T follicular helper cell (primary cell): ENCODE measurements around the gene GPANK1.
A peak's percentile ranks its signal among the peaks of the same experiment; 100 is the strongest.

Experiments used
- DNase-seq: peaks from one replicate; pipeline ENCODE4 v3.0.0-alpha.2; 2020; ENCODE audit warnings: low read depth

Gene GPANK1

GRCh38 chr6:31639449-31639861 is 25.3 kb downstream of the GPANK1 start:
- no peak for DNase-seq

- no peak for DNase-seq
Observed at GRCh38 chr6:31639043-31639442, 25.8 kb downstream of the GPANK1 start.

- DNase-seq = no peak
Observed at GRCh38 chr6:31636698-31637596, 27.9 kb downstream of the GPANK1 start.

GRCh38 chr6:31634969-31635575 is 29.7 kb downstream of the GPANK1 start:
- DNase-seq = no peak

GRCh38 chr6:31634131-31634530 is 30.7 kb downstream of the GPANK1 start:
- DNase-seq = no peak

GRCh38 chr6:31633447-31633846 is 31.4 kb downstream of the GPANK1 start:
- no peak for DNase-seq

- DNase-seq = no peak
Observed at GRCh38 chr6:31632279-31632946, 32.4 kb downstream of the GPANK1 start.

- no peak for DNase-seq
Observed at GRCh38 chr6:31631681-31632278, 33.0 kb downstream of the GPANK1 start.

- no peak for DNase-seq
Observed at GRCh38 chr6:31631209-31631608, 33.6 kb downstream of the GPANK1 start.

GRCh38 chr6:31630177-31630934 is 34.4 kb downstream of the GPANK1 start:
- DNase-seq = no peak

- no peak for DNase-seq
Observed at GRCh38 chr6:31629014-31629413, 35.8 kb downstream of the GPANK1 start.

- no peak for DNase-seq
Observed at GRCh38 chr6:31627690-31628287, 37.0 kb downstream of the GPANK1 start.

GRCh38 chr6:31626952-31627351 is 37.8 kb downstream of the GPANK1 start:
- DNase-seq = no peak

- no peak for DNase-seq
Observed at GRCh38 chr6:31624070-31624469, 40.7 kb downstream of the GPANK1 start.

- no peak for DNase-seq
Observed at GRCh38 chr6:31622684-31623091, 42.1 kb downstream of the GPANK1 start.

- DNase-seq = no peak
Observed at GRCh38 chr6:31621991-31622390, 42.8 kb downstream of the GPANK1 start.

GRCh38 chr6:31621320-31621939 is 43.4 kb downstream of the GPANK1 start:
- no peak for DNase-seq

- peak; percentile 73 for DNase-seq
Observed at GRCh38 chr6:31620586-31621319, 44.0 kb downstream of the GPANK1 start, which contains the start of gene PRRC2A. TSS of gene PRRC2A (plus strand) at chr6:31620715. CDS start at chr6:31622790, 2,075 bp downstream.

- DNase-seq = peak; percentile 95
Observed at GRCh38 chr6:31619805-31620585, 44.8 kb downstream of the GPANK1 start.
